ENCODE data around the gene DNAJA2.

The DNAJA2 gene

GRCh38 chr16:46926470-46927225, 46.8 kb downstream of the DNAJA2 start:
- DNase-seq = no peak

- DNase-seq = no peak
These were observed 49.1 kb downstream of the DNAJA2 start for GRCh38 chr16:46924402-46924801.

- DNase-seq = no peak
These were observed 49.8 kb downstream of the DNAJA2 start for GRCh38 chr16:46923513-46924295.

- no peak for DNase-seq
These were observed 51.2 kb downstream of the DNAJA2 start for GRCh38 chr16:46922239-46922638.

GRCh38 chr16:46920402-46921068, 52.9 kb downstream of the DNAJA2 start:
- no peak for DNase-seq

- peak; percentile 21 for DNase-seq
These were observed 54.3 kb downstream of the DNAJA2 start for GRCh38 chr16:46918905-46919792.

GRCh38 chr16:46918400-46918799, 55.1 kb downstream of the DNAJA2 start:
- DNase-seq = no peak

GRCh38 chr16:46916980-46917379, 56.5 kb downstream of the DNAJA2 start:
- no peak for DNase-seq

- no peak for DNase-seq
These were observed 57.9 kb downstream of the DNAJA2 start for GRCh38 chr16:46915483-46916025.

- no peak for DNase-seq
These were observed 58.8 kb downstream of the DNAJA2 start for GRCh38 chr16:46914556-46915201.

GRCh38 chr16:46911650-46912049, 61.8 kb downstream of the DNAJA2 start:
- no peak for DNase-seq

- no peak for DNase-seq
These were observed 62.4 kb downstream of the DNAJA2 start for GRCh38 chr16:46911038-46911437.

- no peak for DNase-seq
These were observed 64.7 kb downstream of the DNAJA2 start for GRCh38 chr16:46908540-46909372.

GRCh38 chr16:46907061-46907774, 66.3 kb downstream of the DNAJA2 start:
- no peak for DNase-seq

- no peak for DNase-seq
These were observed 67.0 kb downstream of the DNAJA2 start for GRCh38 chr16:46906360-46907060.

All from NCI-H2029 treated with DMSO at 0.1 percent for 48 hours (cell line).